SIG-M5 (cell line): ENCODE data around the gene AP3B2.
"Not testable (repeated sequence)": the region's sequence is repeated elsewhere in the genome, so short reads cannot be mapped to it uniquely, and the experiment has no call there.

Experiments
- DNase-seq: peaks from one replicate; lab custom pipeline; 2025; lab: John Stamatoyannopoulos, UW

The AP3B2 gene, protein sequence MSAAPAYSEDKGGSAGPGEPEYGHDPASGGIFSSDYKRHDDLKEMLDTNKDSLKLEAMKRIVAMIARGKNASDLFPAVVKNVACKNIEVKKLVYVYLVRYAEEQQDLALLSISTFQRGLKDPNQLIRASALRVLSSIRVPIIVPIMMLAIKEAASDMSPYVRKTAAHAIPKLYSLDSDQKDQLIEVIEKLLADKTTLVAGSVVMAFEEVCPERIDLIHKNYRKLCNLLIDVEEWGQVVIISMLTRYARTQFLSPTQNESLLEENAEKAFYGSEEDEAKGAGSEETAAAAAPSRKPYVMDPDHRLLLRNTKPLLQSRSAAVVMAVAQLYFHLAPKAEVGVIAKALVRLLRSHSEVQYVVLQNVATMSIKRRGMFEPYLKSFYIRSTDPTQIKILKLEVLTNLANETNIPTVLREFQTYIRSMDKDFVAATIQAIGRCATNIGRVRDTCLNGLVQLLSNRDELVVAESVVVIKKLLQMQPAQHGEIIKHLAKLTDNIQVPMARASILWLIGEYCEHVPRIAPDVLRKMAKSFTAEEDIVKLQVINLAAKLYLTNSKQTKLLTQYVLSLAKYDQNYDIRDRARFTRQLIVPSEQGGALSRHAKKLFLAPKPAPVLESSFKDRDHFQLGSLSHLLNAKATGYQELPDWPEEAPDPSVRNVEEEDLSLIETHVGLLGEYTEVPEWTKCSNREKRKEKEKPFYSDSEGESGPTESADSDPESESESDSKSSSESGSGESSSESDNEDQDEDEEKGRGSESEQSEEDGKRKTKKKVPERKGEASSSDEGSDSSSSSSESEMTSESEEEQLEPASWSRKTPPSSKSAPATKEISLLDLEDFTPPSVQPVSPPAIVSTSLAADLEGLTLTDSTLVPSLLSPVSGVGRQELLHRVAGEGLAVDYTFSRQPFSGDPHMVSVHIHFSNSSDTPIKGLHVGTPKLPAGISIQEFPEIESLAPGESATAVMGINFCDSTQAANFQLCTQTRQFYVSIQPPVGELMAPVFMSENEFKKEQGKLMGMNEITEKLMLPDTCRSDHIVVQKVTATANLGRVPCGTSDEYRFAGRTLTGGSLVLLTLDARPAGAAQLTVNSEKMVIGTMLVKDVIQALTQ

GRCh38 chr15:82709421-82710207, at the start of gene AP3B2:
AP3B2 (minus strand) TSS chr15:82709875; CDS start chr15:82709706, 169 bp downstream.
- peak; percentile 19 for DNase-seq

DNA sequence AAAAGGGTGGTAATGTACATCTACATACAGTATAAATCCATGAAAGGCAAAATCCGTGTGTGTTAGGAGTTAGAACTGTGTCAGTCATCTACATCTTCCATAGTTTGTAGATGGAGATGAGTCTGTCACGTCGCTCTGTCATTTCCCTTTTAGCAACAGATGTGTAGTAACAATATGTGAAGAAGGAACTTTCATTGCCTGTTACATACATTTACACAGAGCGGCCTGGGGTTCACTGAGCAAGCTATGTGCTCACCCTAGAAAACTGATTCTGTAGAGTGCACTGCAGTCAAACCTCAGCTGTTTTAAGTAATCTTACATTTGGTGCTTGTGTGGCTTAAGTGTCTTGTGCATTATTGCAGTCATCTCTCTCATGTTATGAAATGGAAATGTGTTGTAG, 41.6 kb upstream of the AP3B2 start:
- peak; percentile 33 for DNase-seq

DNA sequence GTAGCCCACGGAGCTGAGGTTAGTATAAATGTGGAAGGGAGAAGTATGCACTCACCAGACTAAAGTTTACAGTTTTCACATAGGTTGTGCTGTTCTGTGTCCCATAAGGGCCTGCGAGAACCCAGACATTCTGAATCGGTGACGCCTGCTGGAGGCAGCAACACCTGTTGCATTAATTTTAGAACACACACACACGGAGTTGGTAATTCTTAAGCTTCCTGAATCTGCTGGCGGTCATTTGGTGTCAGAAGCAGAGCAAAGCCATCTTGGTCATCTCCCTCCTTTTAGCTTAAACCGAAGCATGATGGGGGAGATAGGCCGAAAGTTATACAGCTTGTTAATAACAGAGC, 41.1 kb upstream of the AP3B2 start:
- DNase-seq: no peak

GRCh38 chr15:82749951-82750830, 40.5 kb upstream of the AP3B2 start:
- DNase-seq: peak; percentile 61

- no peak for DNase-seq
These were observed 38.6 kb upstream of the AP3B2 start for GRCh38 chr15:82748315-82748714.

GRCh38 chr15:82743810-82744209, 34.1 kb upstream of the AP3B2 start:
- DNase-seq: no peak

DNA sequence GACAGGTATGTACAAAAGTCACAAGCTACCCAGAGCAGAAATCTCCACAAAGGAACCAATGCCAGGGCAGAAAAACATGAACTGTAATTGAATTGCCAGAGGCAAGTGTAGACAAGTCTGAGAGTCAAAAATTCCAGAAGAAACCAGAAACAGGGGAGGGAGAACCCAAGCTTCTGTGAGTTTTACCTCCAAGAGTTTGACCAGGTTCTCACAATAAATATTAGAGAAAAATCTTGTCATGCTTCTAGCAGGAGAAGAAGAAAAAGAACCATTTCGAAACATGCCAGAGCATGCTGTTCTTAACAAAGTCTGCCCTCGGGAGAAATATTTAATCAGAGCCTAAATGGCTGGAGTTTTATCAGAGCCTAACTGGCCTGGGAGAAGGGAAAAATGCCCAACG, 32.5 kb upstream of the AP3B2 start:
- no peak for DNase-seq

DNA sequence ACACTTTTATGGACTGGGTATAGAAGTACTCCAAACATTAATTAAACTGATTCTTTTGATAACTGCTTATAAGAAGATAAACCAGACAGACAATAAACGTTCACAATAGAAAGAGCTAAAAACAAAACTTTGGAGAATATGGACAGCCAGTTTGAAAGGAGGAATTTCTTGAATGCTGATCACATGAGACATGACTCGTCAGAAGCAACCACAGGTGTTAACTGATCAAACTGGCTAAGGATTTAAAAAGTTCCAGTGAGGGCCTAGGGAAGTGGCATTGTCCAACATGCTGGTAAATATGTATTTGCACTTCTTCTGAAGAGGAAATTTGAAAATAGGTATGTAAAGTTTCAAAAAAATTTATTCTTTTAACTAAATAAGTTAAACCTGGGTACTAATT, 29.4 kb upstream of the AP3B2 start:
- no peak for DNase-seq

- no peak for DNase-seq
These were observed 28.3 kb upstream of the AP3B2 start for GRCh38 chr15:82737975-82738374.

DNA sequence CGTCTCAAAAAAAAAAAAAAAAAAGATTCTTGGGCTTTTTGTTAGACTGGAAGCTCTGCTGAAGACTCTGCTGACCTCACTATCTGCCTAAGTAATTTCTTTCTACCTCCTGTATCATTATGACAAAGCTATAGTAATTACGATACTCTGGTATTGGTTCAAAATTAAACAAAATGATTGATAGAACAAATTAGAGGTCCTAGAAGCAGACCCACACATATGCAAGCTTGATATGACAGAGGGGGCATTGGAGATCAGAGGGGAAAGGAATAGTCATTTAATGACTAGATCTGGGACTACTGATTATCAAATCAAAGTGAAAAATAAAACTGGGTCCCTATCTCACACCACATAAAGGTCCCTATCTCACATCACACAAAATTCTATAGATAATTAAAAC, 21.9 kb upstream of the AP3B2 start:
- no peak for DNase-seq

DNA sequence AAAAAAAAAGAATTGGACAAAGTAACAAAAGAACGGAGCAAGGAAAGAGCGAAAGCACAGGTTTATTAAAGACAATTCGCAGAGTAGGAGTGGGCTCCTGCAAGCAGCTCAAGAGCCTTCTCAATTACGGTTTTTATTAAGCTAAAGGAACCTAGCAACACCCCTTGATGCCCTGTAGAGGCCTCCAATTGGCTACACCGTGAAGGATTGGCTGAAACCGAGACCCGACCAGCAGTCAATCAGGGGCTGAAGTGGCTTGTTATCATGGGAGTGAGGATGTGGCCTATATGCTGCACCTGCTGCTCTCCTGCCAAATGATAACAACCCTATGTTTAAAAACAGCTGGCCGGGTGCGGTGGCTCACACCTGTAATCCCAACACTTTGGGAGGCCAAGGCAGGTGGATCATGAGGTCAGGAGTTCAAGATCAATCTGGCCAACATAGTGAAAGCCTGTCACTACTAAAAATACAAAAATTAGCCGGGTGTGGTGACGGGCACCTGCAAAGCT, 20.4 kb upstream of the AP3B2 start:
- DNase-seq: no peak

- DNase-seq: no peak
These were observed 17.1 kb upstream of the AP3B2 start for GRCh38 chr15:82726816-82727215.

DNA sequence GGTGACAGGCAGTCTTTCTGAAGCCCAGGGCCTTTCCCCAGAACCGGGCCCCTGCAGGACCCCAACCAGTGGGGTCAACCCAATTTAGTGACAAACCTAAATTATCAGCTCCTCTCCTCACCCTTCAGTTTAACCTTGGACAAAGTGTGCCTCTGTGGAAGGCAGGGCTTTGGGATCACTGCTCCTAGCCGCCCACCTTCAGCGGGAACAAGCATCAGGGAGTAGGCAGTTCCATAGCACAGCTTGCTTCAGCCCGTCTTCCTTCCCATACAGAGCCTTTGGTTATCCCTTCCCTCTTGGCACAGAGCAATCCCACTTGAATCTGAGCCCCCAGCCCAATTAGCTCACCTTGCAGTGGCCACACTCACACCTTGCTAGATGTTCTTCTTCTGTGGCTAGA, 5.3 kb upstream of the AP3B2 start:
- DNase-seq: no peak

- DNase-seq: no peak
These were observed 4.3 kb upstream of the AP3B2 start for GRCh38 chr15:82714016-82714415.

GRCh38 chr15:82712036-82712435, 2.4 kb upstream of the AP3B2 start:
- DNase-seq: no peak

DNA sequence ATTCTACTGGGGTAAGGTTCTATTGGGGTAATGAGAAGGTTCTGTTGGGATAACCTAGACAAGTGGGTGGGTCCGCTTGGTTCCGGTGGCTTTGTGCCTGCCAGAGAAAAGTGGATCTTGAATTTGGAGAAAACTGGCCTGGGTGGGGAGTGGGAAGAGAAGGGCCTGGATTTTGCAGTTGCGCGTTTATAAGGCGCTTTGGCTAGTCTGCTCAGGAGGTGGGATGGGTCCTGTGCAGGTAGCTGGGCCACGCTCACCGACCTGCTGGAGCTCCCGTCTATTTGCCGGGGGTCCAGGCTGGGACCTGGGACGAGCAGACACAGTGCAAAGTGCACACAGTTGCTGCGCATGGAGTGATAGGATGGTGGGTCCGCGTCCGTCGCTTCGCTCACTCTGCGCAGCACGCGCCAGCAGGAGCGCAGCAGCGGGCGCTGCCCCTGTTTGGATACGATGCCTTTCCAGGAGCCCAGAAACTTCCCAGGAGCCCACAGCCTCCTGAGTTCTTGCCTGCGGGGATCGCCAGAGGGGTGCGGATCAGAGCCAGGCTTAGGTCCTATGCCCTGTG, 1.3 kb upstream of the AP3B2 start:
- DNase-seq: no peak

DNA sequence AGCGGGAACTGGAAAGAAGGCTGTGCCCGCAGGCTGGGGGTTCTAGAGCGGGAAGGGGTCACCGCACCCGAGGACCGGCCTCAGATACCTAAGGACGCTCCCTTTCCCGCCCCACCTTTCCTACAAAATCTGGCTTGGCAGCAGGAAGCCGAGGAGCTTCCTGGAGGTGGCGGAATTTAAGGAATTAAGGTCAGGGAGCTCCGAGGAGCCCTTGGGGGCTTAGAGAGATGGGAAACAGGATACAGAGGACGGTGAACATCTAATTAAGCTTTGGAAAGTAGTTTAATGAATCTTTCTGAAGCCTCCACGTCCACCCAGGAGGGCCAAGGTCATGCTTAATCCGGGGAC, 507 bp upstream of the AP3B2 start:
- DNase-seq: no peak

GRCh38 chr15:82709081-82709420, 624 bp downstream of the AP3B2 start:
- DNase-seq: no peak

- DNase-seq: not testable (repeated sequence)
These were observed 3.8 kb downstream of the AP3B2 start for GRCh38 chr15:82705856-82706255.

DNA sequence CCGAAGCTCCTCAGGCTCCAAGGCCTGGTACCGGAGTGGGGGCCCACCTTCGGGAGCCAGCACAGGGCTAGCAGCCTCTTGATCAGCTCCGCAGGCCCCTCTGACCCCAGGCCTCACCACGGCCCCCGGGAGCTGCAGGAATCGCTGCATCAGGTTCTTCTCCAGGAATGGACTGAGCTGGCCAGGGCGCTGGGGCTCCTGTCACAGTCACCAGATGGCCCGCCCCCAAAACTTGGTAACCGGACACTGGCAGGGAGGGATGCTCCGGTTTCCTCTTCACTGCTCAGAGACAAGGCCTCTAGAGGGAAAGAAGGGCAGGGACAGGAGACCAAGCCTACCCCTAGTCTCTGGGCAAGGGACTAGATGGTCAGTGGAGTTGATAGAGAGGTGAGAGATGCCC, 9.9 kb downstream of the AP3B2 start:
- DNase-seq: no peak
